IPS-20b (cell line): ENCODE results near the gene LRRC10B.

Experiments used
- H3K27ac ChIP-seq: one replicate; pipeline ENCODE4 v1.5.1; 2013; ENCODE audit warnings: low read length
- H3K27me3 ChIP-seq: 2 replicates; pipeline ENCODE4 v1.6.1; 2013; ENCODE audit warnings: mild to moderate bottlenecking, low read length, inconsistent platforms; ENCODE audit not compliant: insufficient read depth
- H3K36me3 ChIP-seq: 2 replicates; pipeline ENCODE4 v1.6.1; 2013; ENCODE audit warnings: low read depth, mild to moderate bottlenecking, inconsistent platforms, low read length, moderate library complexity; ENCODE audit not compliant: insufficient read depth
- H3K4me1 ChIP-seq: 2 replicates; pipeline ENCODE4 v1.6.1; 2013; ENCODE audit warnings: mild to moderate bottlenecking, control low read depth, inconsistent platforms, low read length, moderate library complexity; ENCODE audit not compliant: insufficient read depth
- H3K4me3 ChIP-seq: 2 replicates; pipeline ENCODE4 v1.5.1; 2013; ENCODE audit warnings: mild to moderate bottlenecking, low read length, inconsistent platforms
- H3K9ac ChIP-seq: 2 replicates; pipeline ENCODE4 v1.6.1; 2013; ENCODE audit warnings: low read depth, mild to moderate bottlenecking, inconsistent platforms, low read length, moderate library complexity
- H3K9me3 ChIP-seq: 2 replicates; pipeline ENCODE4 v1.6.1; 2013; ENCODE audit warnings: mild to moderate bottlenecking, low read depth, low read length, inconsistent platforms; ENCODE audit not compliant: insufficient read depth

Gene LRRC10B

GRCh38 chr11:61553373-61554171 is 45.0 kb downstream of the LRRC10B start:
- Histone ChIP-seq H3K4me1 (no peaks in the 10 kb centered on the region), H3K4me3 (no peak overlapping the region), H3K9me3 (no peaks in the 10 kb centered on the region), H3K27ac (no peak overlapping the region), H3K9ac (no peak overlapping the region), H3K27me3 (peaks cover 43% of the 10 kb centered on the region), H3K36me3 (no peaks in the 10 kb centered on the region)

- H3K9ac ChIP-seq = no peak overlapping the region
- H3K4me3 ChIP-seq = peak overlapping the region; percentile 62; the same call in 1 of the 2 replicates
- H3K27me3 ChIP-seq = peaks cover 43% of the 10 kb centered on the region
- H3K36me3 ChIP-seq = no peaks in the 10 kb centered on the region
- no peaks in the 10 kb centered on the region for H3K4me1 ChIP-seq
- no peak overlapping the region for H3K27ac ChIP-seq
- no peaks in the 10 kb centered on the region for H3K9me3 ChIP-seq
Observed at GRCh38 chr11:61554172-61554988, 45.8 kb downstream of the LRRC10B start.

- no peaks in the 10 kb centered on the region for H3K4me1 ChIP-seq
- H3K9ac ChIP-seq = no peak overlapping the region
- peaks cover 47% of the 10 kb centered on the region for H3K27me3 ChIP-seq
- peak overlapping the region; percentile 62; the same call in 1 of the 2 replicates for H3K4me3 ChIP-seq
- H3K9me3 ChIP-seq = no peaks in the 10 kb centered on the region
- H3K27ac ChIP-seq = no peak overlapping the region
- no peaks in the 10 kb centered on the region for H3K36me3 ChIP-seq
Observed at GRCh38 chr11:61555051-61555969, 46.8 kb downstream of the LRRC10B start.

- H3K4me3 ChIP-seq = peak overlapping the region; percentile 62; the same call in 1 of the 2 replicates
- no peak overlapping the region for H3K9ac ChIP-seq
- H3K4me1 ChIP-seq = no peaks in the 10 kb centered on the region
- no peak overlapping the region for H3K27ac ChIP-seq
- peaks cover 51% of the 10 kb centered on the region for H3K27me3 ChIP-seq
- H3K9me3 ChIP-seq = no peaks in the 10 kb centered on the region
- H3K36me3 ChIP-seq = no peaks in the 10 kb centered on the region
Observed at GRCh38 chr11:61555978-61556377, 47.4 kb downstream of the LRRC10B start.

- no peaks in the 10 kb centered on the region for H3K4me1 ChIP-seq
- no peaks in the 10 kb centered on the region for H3K36me3 ChIP-seq
- H3K9ac ChIP-seq = no peak overlapping the region
- no peaks in the 10 kb centered on the region for H3K9me3 ChIP-seq
- no peak overlapping the region for H3K4me3 ChIP-seq
- no peak overlapping the region for H3K27ac ChIP-seq
- H3K27me3 ChIP-seq = peaks cover 51% of the 10 kb centered on the region
Observed at GRCh38 chr11:61556621-61557020, 48.1 kb downstream of the LRRC10B start.
